Loucy (cell line): Measurements from ENCODE around the gene EMP1.

Source experiments
- CTCF ChIP-seq: fragments of 200-600 bp; sonication (generic); conservative IDR thresholded peaks from 2 replicates; pipeline ENCODE4 v1.5.1; 2014; ENCODE audit warnings: mild to moderate bottlenecking, antibody characterized with exemption, low read length
- EZH2phosphoT487 ChIP-seq: fragments of 200-600 bp; IDR thresholded peaks from 2 replicates; pipeline ENCODE4 v1.6.1; 2018; ENCODE audit warnings: antibody characterized with exemption, mild to moderate bottlenecking, moderate library complexity, borderline replicate concordance

GRCh38 chr12:13230500-13230899, 34.0 kb downstream of the EMP1 start:
- TF ChIP-seq CTCF (no peak), EZH2phosphoT487 (no peak)
